ENCODE data around the gene MMP14.

Gene MMP14

DNA sequence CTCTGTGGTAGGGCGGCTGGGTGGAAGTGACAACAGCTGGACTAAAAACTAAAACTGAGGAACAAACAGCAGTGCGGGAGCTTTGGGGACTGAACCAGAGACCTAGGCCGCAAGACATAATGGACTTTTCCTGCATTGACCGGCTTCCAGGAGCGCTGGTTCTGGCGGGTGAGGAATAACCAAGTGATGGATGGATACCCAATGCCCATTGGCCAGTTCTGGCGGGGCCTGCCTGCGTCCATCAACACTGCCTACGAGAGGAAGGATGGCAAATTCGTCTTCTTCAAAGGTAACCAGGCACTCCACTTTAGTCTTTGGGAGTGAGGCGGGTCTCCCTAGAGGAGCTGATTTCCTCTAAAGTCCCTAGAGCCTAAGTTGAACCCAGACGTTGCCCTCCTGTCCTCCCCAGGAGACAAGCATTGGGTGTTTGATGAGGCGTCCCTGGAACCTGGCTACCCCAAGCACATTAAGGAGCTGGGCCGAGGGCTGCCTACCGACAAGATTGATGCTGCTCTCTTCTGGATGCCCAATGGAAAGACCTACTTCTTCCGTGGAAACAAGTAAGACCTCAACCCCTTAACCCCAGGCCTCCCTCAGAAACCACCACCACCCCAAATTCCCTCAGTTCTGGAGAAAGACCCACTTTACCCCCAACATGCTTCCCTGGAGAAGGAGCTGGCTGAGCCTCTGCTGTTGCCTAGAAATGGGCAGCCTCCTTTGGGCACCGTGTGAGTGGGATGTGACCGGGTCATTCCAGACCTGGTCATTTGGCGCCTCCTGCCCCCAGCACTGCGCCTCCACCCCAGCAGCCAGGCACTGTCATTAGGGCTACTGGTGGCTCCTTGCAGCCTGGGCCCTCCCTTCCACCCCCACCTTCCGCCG is 8.1 kb downstream of the MMP14 start:
- H3K4me3 ChIP-seq (replicated peaks; ENCODE audit: insufficient read depth, low read length): no peak overlapping the region
- H3K27me3 ChIP-seq (ENCODE audit: insufficient read depth, poor library complexity, severe bottlenecking): no peaks in the 10 kb centered on the region
- no peak for TF ChIP-seq POLR2AphosphoS5 (IDR thresholded peaks at IDR 0.05; ENCODE audit: low read depth)
- TF ChIP-seq, protein P1, sequence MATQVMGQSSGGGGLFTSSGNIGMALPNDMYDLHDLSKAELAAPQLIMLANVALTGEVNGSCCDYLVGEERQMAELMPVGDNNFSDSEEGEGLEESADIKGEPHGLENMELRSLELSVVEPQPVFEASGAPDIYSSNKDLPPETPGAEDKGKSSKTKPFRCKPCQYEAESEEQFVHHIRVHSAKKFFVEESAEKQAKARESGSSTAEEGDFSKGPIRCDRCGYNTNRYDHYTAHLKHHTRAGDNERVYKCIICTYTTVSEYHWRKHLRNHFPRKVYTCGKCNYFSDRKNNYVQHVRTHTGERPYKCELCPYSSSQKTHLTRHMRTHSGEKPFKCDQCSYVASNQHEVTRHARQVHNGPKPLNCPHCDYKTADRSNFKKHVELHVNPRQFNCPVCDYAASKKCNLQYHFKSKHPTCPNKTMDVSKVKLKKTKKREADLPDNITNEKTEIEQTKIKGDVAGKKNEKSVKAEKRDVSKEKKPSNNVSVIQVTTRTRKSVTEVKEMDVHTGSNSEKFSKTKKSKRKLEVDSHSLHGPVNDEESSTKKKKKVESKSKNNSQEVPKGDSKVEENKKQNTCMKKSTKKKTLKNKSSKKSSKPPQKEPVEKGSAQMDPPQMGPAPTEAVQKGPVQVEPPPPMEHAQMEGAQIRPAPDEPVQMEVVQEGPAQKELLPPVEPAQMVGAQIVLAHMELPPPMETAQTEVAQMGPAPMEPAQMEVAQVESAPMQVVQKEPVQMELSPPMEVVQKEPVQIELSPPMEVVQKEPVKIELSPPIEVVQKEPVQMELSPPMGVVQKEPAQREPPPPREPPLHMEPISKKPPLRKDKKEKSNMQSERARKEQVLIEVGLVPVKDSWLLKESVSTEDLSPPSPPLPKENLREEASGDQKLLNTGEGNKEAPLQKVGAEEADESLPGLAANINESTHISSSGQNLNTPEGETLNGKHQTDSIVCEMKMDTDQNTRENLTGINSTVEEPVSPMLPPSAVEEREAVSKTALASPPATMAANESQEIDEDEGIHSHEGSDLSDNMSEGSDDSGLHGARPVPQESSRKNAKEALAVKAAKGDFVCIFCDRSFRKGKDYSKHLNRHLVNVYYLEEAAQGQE (IDR thresholded peaks at IDR 0.05; ENCODE audit: insufficient replicate concordance, low read depth): no peak
- no peak for TF ChIP-seq SPI1 (IDR thresholded peaks at IDR 0.05; ENCODE audit: borderline replicate concordance, low read depth)
- no peak for TF ChIP-seq GABPA (IDR thresholded peaks at IDR 0.05; ENCODE audit: low read depth)
- TF ChIP-seq, protein P2, sequence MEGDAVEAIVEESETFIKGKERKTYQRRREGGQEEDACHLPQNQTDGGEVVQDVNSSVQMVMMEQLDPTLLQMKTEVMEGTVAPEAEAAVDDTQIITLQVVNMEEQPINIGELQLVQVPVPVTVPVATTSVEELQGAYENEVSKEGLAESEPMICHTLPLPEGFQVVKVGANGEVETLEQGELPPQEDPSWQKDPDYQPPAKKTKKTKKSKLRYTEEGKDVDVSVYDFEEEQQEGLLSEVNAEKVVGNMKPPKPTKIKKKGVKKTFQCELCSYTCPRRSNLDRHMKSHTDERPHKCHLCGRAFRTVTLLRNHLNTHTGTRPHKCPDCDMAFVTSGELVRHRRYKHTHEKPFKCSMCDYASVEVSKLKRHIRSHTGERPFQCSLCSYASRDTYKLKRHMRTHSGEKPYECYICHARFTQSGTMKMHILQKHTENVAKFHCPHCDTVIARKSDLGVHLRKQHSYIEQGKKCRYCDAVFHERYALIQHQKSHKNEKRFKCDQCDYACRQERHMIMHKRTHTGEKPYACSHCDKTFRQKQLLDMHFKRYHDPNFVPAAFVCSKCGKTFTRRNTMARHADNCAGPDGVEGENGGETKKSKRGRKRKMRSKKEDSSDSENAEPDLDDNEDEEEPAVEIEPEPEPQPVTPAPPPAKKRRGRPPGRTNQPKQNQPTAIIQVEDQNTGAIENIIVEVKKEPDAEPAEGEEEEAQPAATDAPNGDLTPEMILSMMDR (IDR thresholded peaks at IDR 0.05; ENCODE audit: insufficient read depth, low read length): no peak
- no peak overlapping the region for H3K27ac ChIP-seq (replicated peaks)
- no peak for DNase-seq (ENCODE audit: low read depth in 1 of 2, low spot score in 1 of 2)

DNA sequence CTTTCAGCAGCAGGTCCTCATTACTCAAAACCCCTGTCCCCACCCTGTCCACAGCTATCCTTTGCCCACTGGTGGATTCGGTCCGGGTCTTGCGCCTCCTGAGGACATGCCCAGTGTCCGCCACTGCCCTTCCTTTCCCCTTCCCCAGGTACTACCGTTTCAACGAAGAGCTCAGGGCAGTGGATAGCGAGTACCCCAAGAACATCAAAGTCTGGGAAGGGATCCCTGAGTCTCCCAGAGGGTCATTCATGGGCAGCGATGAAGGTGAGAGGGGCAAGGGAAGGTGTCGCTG is 8.7 kb downstream of the MMP14 start:
- no peak overlapping the region for H3K4me3 ChIP-seq (replicated peaks; ENCODE audit: insufficient read depth, low read length)
- DNase-seq (ENCODE audit: low read depth in 1 of 2, low spot score in 1 of 2): no peak
- no peaks in the 10 kb centered on the region for H3K27me3 ChIP-seq (ENCODE audit: insufficient read depth, poor library complexity, severe bottlenecking)
- H3K27ac ChIP-seq (replicated peaks): no peak overlapping the region
- TF ChIP-seq, protein P2 (IDR thresholded peaks at IDR 0.05; ENCODE audit: insufficient read depth, low read length): no peak
- no peak for TF ChIP-seq GABPA (IDR thresholded peaks at IDR 0.05; ENCODE audit: low read depth)
- TF ChIP-seq, protein P1 (IDR thresholded peaks at IDR 0.05; ENCODE audit: insufficient replicate concordance, low read depth): no peak
- TF ChIP-seq POLR2AphosphoS5 (IDR thresholded peaks at IDR 0.05; ENCODE audit: low read depth): no peak
- TF ChIP-seq SPI1 (IDR thresholded peaks at IDR 0.05; ENCODE audit: borderline replicate concordance, low read depth): no peak

DNA sequence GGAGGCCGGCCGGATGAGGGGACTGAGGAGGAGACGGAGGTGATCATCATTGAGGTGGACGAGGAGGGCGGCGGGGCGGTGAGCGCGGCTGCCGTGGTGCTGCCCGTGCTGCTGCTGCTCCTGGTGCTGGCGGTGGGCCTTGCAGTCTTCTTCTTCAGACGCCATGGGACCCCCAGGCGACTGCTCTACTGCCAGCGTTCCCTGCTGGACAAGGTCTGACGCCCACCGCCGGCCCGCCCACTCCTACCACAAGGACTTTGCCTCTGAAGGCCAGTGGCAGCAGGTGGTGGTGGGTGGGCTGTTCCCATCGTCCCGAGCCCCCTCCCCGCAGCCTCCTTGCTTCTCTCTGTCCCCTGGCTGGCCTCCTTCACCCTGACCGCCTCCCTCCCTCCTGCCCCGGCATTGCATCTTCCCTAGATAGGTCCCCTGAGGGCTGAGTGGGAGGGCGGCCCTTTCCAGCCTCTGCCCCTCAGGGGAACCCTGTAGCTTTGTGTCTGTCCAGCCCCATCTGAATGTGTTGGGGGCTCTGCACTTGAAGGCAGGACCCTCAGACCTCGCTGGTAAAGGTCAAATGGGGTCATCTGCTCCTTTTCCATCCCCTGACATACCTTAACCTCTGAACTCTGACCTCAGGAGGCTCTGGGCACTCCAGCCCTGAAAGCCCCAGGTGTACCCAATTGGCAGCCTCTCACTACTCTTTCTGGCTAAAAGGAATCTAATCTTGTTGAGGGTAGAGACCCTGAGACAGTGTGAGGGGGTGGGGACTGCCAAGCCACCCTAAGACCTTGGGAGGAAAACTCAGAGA is 9.6 kb downstream of the MMP14 start:
- no peaks in the 10 kb centered on the region for H3K27me3 ChIP-seq (ENCODE audit: insufficient read depth, poor library complexity, severe bottlenecking)
- TF ChIP-seq GABPA (IDR thresholded peaks at IDR 0.05; ENCODE audit: low read depth): no peak
- TF ChIP-seq, protein P2 (IDR thresholded peaks at IDR 0.05; ENCODE audit: insufficient read depth, low read length): no peak
- TF ChIP-seq, protein P1 (IDR thresholded peaks at IDR 0.05; ENCODE audit: insufficient replicate concordance, low read depth): no peak
- TF ChIP-seq POLR2AphosphoS5 (IDR thresholded peaks at IDR 0.05; ENCODE audit: low read depth): no peak
- no peak for TF ChIP-seq SPI1 (IDR thresholded peaks at IDR 0.05; ENCODE audit: borderline replicate concordance, low read depth)
- no peak overlapping the region for H3K4me3 ChIP-seq (replicated peaks; ENCODE audit: insufficient read depth, low read length)
- no peak for DNase-seq (ENCODE audit: low read depth in 1 of 2, low spot score in 1 of 2)
- no peak overlapping the region for H3K27ac ChIP-seq (replicated peaks)

Measured in HL-60 (cell line).